GM13976 (cell line): ENCODE data around the gene TSPAN12.
"Not testable (repeated sequence)": the region's sequence is repeated elsewhere in the genome, so short reads cannot be mapped to it uniquely, and the experiment has no call there.

Source experiments
- DNase-seq: peaks from one replicate; pipeline ENCODE4 v3.0.0; 2012; ENCODE audit warnings: low spot score
- CTCF ChIP-seq: IDR thresholded peaks from 2 replicates; pipeline ENCODE4 v1.5.1; 2012; ENCODE audit warnings: borderline replicate concordance, mild to moderate bottlenecking; ENCODE audit not compliant: insufficient read depth; ENCODE audit errors: extremely low read depth, missing control alignments, control extremely low read depth
- in situ Hi-C: fragments of 300-500 bp; cut with MboI; formaldehyde crosslinking; loops from one replicate; pipeline ENCODE4 v1.12.0; 2022; ENCODE audit warnings: low sequenced_read_pairs, mixed read lengths, inconsistent platforms; ENCODE audit not compliant: unreplicated experiment

The TSPAN12 gene

GRCh38 chr7:120792861-120793130, 65.1 kb downstream of the TSPAN12 start:
- no peak for DNase-seq
- in situ Hi-C loops, result loop anchor here (25.0 kb wide), 1 partner anchor 295 kb away; no protein-coding TSS in a partner anchor
- no peak for TF ChIP-seq CTCF

GRCh38 chr7:120792091-120792860, 65.7 kb downstream of the TSPAN12 start:
- DNase-seq, result peak; percentile 51
- in situ Hi-C loops, result loop anchor here (25.0 kb wide), 1 partner anchor 295 kb away; no protein-coding TSS in a partner anchor
- TF ChIP-seq CTCF, result peak; percentile 95

GRCh38 chr7:120785095-120785494, 72.8 kb downstream of the TSPAN12 start:
- DNase-seq, result no peak
- TF ChIP-seq CTCF, result no peak
- in situ Hi-C loops, result loop anchor here (25.0 kb wide), 1 partner anchor 302 kb away; no protein-coding TSS in a partner anchor

GRCh38 chr7:120783721-120784120, 74.2 kb downstream of the TSPAN12 start:
- in situ Hi-C loops, result loop anchor here (25.0 kb wide), 1 partner anchor 304 kb away; no protein-coding TSS in a partner anchor
- no peak for DNase-seq
- TF ChIP-seq CTCF, result no peak

GRCh38 chr7:120783273-120783672, 74.7 kb downstream of the TSPAN12 start:
- DNase-seq, result no peak
- in situ Hi-C loops, result loop anchor here (25.0 kb wide), 1 partner anchor 304 kb away; no protein-coding TSS in a partner anchor
- TF ChIP-seq CTCF, result no peak

GRCh38 chr7:120781924-120782323, 76.0 kb downstream of the TSPAN12 start:
- in situ Hi-C loops, result loop anchor here (25.0 kb wide), 1 partner anchor 305 kb away; no protein-coding TSS in a partner anchor
- not testable (repeated sequence) for DNase-seq

GRCh38 chr7:120780938-120781337, 77.0 kb downstream of the TSPAN12 start:
- no peak for DNase-seq
- in situ Hi-C loops, result loop anchor here (25.0 kb wide), 1 partner anchor 306 kb away; no protein-coding TSS in a partner anchor
- no peak for TF ChIP-seq CTCF

GRCh38 chr7:120780451-120780850, 77.5 kb downstream of the TSPAN12 start:
- not testable (repeated sequence) for DNase-seq
- in situ Hi-C loops, result loop anchor here (25.0 kb wide), 1 partner anchor 307 kb away; no protein-coding TSS in a partner anchor

GRCh38 chr7:120779078-120779477, 78.9 kb downstream of the TSPAN12 start:
- in situ Hi-C loops, result loop anchor here (25.0 kb wide), 1 partner anchor 308 kb away; no protein-coding TSS in a partner anchor
- not testable (repeated sequence) for DNase-seq
